ENCODE results near the gene COX6B2.
"Not testable (repeated sequence)": the region's sequence is repeated elsewhere in the genome, so short reads cannot be mapped to it uniquely, and the experiment has no call there.

COX6B2 gene, protein sequence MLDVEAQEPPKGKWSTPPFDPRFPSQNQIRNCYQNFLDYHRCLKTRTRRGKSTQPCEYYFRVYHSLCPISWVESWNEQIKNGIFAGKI

DNA sequence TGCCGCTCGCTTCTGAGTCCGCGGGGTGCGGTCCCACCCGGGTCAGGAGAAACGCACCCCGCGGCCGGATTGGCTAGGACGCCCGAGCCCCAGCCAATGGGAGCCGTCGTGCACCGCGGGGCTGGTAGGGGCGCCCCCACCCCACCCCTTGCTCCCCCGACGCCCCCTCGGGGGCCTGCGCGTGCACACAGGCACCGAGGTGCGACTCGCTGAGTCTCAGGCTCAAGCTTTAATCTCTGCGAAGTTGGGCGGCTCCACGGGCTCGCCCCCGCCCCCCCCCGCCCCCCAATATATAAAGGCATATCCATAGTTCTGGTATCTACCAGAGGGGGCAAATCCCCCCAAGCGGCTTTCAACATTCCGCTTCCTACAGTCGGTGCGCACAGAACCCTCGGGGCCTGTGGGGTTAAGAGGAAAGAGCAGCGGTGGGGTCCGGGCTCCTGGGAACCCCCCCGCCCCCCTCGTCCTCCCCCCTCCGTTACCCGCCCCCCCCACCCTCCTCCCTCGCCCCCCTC lies at the start of gene COX6B2:
Gene COX6B2 (minus strand): TSS at position 22 of the 515 bp plus-strand sequence. CDS start 198 bp downstream, outside the sequence.
- DNase-seq (ENCODE audit: low read depth in 2 of 2), result no peak

DNA sequence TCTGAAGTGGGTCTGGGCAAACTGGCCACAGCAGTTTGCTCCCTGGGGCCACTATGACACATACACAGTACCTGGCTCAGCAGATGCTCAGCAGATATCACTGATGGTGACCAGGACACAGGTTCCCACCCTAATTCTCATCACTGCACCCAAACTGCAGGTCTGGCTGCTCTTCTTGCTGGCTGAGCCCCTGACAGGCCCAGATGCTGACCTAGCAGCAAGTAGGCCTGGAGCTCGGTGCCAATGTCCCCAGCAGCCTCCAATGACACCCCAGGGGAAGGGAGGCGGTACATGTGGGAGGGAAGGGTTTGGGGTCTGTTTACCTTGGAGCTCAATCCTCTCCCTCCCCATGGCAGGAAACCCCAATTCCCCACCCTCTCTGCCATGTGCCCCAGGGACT lies 48.0 kb upstream of the COX6B2 start:
- no peak for DNase-seq (ENCODE audit: low read depth in 2 of 2)

DNA sequence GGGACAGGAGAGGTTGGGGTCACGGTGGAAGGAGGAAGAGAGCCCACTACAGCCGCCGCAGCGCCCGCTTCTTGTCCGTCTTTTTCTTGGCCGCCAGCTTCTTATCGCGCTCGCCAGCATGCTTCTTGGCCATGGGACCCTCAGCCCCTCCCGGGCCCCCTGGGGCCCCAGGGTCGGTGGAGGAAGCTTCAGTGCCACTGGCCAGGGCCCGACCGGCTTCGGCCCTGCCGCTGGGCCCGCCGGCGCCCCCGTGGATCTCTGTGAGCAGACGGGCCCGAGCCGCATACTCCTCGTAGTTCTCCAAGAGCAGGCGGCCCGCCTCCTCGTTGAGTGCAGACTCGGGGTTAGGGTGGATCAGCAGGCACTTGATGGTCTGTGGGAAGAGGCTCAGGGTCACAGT lies 46.9 kb upstream of the COX6B2 start:
- not testable (repeated sequence) for DNase-seq (ENCODE audit: low read depth in 2 of 2)

DNA sequence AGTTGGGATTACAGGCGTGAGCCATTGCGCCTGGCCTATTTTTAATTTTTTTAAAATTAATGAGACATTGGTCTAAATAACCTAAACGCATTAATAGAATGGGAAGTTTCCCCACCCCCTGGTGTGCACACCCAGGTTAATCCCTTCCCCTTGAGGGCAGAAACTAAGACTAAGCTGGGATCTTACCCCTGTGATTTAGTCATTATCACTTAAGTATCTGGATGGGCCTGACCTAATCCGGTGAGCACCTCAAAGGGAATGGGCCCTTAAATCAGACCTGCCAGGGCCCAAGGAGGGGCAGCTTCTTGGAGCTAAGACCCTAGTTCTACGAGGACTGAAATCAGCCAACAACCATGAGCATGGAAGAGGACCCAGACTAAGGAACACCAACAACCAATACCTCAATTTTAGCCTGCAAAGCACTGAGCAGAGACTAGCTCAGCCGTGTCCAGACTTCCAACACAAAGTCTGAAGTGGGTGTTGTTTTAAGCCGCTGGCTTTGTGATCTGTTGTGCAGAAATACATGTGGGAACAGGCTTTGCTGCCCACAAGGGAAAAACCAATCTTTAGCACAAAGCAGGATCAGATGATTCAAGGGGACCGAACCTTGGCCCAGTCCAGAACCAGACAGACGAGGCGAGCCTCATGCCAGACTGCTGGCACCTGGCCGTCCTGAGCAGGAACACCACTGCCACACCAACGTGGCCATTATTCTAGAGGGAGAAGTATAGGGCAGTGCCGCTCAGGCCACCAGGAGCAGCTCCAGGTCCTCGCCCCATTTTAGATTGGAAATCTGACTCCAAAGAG lies 46.0 kb upstream of the COX6B2 start:
- DNase-seq (ENCODE audit: low read depth in 2 of 2), result no peak

DNA sequence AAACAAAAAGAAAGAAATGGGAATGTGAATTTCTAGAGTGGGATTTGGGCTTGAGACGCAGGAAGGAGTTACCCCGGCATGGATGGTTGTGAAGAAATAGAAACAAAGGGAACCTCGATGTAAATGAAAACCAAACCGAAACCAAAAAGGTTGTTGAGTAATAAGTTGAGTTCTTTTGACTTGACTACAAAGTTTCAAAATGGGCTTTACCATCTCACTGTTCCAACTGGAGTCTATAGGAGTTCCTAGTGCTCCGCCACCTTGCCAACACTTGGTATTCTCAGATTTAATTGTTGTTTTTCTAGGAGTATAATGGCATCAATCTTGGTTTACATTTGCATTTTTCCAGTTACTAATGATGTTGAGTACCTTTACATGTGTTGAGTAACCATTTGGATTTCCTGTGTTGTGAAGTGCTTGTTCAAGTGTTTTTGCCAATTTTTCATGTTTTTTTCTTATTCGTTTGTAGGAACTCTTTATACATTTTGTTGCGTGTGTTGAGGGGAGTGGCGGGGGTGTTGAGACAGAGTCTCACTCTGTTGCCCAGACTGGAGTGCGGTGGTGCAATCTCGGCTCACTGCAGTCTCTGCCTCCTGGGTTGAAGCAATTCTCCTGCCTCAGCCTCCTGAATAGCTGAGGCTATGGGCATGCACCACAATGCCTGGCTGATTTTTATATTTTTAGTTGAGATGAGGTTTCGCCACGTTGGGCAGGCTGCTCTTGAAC lies 43.8 kb upstream of the COX6B2 start:
- no peak for DNase-seq (ENCODE audit: low read depth in 2 of 2)

DNA sequence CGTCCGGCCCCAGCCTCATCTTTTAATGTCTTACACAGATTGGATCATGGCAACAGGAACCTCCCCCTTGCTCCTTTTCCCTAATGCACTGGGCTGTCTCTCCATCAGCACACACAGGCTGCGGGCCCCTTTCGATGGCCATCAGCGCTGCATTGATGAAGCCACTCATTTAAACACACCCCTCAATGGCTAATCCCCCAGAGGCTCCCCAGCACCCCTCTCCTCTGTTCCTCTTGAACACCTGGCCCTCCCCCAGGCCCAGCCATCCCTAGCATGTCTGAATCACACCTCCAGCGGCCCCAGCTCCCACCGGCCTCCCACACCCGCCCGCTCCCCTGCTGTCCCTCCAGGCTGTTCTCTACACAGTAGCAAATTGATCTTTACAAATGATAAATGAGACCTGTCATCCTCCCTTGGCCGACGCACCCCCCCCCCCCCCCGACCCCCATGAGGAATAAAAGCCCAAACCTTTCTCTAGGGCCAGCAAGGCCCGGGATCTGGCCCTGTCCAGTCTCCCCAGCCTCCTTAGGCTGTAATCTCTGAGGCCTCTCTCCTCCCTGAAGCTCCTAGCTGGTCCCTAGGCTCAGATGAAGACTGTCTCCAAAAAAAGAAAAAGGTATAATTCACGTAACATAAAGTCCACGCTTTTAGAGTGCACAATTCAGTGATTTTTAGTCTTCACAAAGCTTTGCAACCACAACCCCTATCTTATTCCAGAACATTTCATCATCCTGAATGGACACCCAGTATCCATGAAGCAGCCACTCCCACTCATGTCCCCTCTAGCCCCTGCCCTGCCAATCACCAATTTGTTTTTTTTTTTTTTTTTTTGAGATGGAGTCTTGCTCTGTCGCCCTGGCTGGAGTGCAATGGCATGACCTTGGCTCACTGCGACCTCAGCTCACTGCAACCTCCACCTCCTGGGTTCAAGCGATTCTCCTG lies 38.6 kb upstream of the COX6B2 start:
- DNase-seq (ENCODE audit: low read depth in 2 of 2), result no peak

DNA sequence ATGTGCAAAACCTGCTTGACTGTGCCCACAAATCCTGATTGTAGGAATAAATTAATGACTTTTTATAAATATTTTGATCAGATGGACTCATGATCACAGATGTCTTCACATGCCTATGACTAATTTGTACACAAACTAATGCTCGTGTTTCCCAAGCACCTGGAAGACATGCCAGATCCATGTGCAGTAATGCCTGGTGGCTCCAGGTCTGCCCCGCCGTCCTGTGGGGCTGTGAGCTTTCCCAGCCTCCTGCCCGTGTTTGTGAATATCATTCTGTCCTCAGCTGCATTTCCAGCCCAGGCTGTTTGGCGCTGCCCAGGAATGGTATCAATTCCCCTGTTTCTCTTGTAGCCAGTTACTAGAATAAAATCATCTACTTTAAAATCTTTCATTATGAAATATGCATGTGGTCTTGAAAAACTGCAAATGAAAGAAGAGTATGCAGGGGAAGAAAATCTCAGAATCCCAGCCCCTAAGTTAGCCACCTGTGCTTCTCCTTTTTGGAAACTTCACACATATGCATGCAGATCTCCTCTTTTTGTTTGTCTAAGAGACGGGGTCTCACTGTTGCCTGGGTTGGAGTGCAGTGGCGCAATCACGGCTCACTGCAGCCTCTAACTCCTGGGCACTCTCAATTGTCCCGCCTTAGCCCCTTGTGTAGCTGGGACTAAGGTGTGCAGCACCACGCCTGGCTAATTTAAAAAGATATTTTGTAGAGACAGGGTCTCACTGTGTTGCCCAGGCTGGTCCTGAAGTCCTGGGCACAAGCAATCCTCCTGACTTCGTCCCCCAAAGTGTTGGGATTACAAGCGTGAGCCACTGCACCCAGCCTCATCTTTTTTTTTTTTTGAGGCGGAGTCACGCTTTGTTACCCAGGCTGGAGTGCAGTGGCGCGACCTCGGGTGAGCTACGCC lies 37.4 kb upstream of the COX6B2 start:
- DNase-seq (ENCODE audit: low read depth in 2 of 2), result no peak

DNA sequence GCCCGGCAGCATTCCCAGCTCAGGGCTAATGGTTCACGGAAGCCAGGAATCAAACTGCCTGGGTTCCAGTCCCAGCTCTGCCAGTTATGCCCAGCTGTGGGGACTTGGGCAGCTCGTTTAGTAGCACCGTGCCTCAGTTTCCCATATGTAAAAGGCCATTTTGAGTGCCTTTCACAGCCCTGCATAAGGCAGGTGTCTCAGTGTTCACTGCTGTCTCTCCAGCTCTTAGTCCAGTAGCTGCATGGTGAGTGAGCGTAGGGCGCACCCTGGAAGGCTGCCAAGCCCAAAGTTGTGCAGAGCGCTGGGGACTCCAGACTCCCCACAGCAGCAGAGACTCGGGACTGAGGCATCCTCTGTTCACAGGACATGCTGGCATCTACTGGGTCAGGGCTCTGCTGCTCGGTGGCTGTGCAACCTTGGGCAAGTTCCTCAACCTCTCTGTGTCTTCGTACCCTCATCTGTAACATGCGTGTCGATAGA lies 36.7 kb upstream of the COX6B2 start:
- DNase-seq (ENCODE audit: low read depth in 2 of 2), result no peak

DNA sequence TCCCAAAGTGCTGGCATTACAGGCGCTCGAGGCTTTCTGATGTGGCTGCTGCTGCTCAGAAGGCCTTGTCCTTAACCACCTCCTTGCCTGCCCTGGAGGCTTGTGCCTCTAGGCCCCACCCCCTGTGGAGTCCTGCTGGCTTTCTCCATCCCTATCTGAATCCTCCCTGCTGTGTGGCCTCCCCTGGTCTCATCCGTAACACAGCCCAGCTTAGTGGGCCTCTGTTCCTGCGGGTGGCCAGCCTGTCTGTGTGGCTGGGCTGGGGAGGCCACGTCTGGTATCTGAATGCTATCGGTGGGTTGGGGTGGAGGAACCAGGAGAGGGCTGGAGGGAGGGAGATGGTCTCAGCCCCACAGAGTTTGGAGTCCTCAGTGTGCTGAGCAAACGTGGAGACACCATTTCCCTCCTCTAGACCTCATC lies 36.0 kb upstream of the COX6B2 start:
- DNase-seq (ENCODE audit: low read depth in 2 of 2), result no peak

DNA sequence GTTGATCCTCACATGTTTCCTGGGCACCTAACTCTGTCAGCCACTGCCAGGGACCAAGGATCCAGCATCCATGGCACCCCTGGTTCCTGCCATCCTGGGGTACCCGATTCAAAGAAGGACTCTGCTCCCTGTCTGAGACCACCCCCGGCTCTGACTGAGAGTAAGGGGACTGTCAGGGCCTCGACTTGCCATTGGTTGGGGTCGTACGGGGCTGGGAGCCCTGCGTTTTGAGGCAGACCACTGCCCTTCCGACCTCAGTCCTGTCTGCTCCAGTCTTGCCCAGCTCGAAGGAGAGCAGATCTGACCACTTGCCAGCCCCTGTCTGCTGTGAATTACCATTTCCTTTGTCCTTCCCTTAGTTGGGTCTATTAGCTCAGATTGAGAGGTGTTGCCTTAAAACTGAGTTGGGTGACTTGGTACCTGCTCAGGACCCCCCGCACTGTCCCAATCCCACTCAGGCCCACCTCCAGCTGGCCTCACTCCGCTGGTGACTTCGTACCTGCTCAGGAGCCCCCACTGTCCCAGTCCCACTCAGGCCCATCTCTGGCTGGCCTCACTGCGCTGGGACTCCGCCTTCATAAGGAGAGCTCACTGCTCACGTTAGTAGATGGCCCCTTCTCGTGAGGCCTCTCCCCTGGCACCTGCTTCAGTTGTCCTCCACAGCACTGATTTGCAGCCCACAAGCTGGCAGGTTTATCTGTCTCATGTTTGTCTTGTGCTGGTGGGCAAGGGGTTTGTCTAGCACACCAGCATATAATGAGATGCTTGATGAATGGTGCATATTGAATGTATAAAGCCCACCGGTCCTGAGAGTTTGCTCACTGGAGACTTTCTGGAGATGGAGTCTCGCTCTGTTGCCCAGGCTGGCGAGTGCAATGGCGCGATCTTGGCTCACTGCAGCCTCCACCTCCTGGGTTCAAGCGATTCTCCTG lies 35.1 kb upstream of the COX6B2 start:
- no peak for DNase-seq (ENCODE audit: low read depth in 2 of 2)

DNA sequence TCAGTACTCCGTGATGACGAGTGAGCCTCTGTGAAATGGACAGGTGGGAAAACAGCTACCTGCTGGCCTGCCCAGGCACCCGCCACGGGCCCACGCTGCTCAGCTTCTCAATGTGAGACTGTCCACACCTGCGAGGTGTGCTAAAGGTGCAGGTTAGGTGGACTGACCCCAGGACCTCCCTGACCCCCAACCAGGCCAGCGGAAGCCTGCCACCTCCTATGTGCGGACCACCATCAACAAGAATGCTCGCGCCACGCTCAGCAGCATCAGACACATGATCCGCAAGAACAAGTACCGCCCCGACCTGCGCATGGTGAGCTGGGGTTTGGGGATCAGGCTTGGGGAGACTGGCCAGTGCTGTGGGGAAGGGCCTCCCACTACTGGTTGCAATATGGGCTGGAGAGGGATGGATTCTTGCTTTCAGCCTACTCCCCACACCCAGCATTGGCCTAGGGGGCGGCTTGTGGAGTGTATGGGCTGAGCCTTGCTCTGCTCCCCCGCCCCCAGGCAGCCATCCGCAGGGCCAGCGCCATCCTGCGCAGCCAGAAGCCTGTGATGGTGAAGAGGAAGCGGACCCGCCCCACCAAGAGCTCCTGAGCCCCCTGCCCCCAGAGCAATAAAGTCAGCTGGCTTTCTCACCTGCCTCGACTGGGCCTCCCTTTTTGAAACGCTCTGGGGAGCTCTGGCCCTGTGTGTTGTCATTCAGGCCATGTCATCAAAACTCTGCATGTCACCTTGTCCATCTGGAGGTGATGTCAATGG lies 33.4 kb upstream of the COX6B2 start:
- no peak for DNase-seq (ENCODE audit: low read depth in 2 of 2)

DNA sequence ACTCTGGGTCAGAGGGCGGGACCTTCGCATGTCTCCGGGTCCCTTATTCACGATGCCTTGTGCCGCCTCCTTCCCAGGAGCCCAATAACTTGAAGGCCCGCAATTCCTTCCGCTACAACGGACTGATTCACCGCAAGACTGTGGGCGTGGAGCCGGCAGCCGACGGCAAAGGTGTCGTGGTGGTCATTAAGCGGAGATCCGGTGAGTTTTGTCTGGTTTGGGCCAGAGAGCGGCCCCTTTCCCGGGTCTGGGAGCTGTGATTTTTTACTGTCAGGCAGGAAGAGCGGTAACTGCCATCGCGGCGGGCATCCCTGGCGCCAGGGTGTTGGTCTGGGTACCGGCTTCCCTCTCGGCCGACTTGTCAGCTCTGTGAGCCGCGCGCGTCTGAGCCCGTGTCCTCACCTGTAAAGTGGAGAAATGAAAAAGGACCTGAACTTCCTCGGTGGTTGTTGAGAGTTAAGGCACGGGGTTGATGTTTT lies 32.0 kb upstream of the COX6B2 start:
- DNase-seq (ENCODE audit: low read depth in 2 of 2), result no peak

DNA sequence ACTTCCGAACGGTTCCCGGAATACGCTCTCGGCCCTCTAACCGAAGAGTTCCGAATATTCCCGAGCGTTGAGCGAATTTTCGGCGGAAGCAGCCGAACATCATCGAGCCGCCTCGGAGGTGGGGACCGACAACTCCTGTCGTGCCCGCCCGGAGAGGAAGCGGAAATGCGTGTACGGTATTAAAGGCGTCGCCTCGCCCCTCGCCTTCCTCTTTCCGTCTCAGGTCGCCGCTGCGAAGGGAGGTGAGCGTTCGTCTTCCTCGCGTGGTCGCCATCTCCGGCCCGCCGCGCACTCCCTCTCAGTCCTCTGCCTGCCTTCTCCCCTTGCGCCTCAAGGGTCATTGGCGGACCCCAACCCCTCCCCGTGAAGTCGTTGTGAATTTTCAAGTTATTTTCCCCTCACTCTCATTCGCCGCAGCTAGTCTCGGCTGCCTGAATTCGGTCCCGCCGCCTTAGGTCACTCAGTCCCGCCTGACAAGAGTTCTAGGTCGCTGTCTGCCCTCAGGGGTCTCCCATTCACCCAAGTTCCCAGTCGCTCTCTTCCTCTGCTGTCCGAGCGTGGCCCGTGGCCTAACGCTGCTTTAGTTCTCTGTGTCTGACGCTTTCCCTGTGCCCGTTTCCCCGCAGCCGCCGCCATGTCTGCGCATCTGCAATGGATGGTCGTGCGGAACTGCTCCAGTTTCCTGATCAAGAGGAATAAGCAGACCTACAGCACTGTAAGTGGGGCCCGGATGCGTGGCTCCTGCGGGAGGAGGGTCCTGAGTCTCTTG lies 31.4 kb upstream of the COX6B2 start, which contains the start of gene RPL28:
Gene RPL28 (plus strand): TSS at position 209 of the 769 bp plus-strand sequence. CDS start 426 bp downstream, at position 635.
- DNase-seq (ENCODE audit: low read depth in 2 of 2), result peak; percentile 93 to 95

DNA sequence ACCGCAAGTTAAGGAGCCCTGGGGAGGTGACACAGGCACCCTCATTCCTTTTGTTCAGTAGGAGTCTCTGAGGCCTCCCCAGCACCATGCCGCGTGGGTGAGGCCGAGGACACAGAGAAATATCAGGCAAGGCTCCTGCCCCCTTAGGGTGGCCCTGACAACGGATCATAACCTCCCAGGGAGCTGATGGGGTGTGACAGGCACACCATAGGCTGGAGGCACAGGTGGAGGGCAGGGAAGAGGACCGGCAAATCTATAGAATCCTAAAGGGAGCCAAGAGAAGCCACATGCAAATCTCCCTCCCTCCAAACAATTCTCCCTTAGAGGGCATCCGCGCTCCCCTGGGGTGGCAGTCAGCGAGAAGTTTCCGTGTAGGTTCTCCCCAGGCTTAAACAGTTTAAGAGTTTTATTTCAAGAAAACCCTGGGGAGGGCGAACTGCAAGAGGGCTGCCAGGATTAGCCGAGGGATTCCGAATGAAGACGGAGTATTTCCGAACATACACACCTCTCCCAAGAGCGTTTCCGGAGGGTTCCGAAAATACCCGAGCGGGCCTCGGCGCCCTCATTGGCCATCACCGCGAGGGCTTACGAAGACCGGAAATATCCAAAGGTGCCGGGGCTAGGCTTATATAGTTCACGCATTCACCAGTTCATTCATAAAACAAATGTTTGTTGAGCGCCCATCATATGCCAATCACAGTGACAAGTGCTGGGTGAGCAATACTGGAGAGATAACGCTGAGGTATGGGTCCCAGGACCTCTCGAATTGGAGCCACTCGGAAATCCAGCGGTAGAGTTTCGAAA lies 30.6 kb upstream of the COX6B2 start:
- peak; percentile 85 for DNase-seq (ENCODE audit: low read depth in 2 of 2)

DNA sequence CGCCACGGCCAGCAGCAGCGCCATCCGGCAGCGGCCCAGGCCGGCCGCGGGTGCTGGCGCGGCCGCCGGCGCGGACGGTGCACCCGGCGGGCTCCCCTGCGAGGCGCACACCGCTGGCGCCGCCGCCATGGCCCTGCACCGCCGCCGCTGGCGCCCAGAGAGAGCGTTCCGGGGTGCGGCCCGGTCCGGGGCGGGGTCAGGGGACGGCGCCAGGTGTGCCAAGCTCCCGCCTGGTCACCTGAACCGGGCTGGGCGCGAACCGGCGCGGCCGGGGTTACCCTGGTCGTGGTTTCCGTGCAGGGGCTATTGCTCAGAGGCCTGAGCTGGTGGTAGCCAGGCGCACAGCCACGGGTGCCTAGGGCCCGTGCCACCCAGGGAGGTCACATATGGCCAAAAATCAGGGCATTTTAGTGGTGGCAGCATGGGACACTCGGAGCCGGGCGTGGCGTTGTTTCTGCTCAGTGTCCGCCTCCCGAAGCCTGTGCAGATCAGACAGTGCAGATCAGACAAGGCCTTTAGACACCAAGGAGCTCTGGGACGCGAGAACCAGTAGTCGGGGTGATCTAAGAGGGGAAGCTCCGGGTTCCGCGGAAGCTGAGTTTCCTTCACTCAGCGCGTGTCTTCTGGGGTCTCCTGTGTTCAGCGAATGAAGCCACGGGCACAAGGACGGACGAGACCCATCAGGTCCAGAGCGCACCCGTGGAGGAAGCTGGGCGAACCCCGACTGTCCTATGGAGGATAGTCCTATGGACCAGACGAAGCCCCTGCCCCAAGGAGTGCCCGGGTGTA lies 29.8 kb upstream of the COX6B2 start, which contains the start of gene TMEM238:
Gene TMEM238 (minus strand): TSS at position 162 of the 789 bp plus-strand sequence. CDS start 33 bp downstream, at position 129.
- DNase-seq (ENCODE audit: low read depth in 2 of 2), result no peak
